Transverse colon (tissue), 4 donors: ENCODE data around the gene FAIM2. TPM values are rescaled to one million over a fixed set of nuclear protein-coding genes. Genes with fewer than 3 reads are reported as not detected.

Experiments
- DNase-seq: peaks from one replicate; pipeline ENCODE4 v3.0.0-alpha.2; 2019
- H3K27ac ChIP-seq, 4 donors: fragments of 200-600 bp; sonication (generic); 2 replicates each; pipeline ENCODE4 v1.5.1; 2016 to 2018; ENCODE audit warnings: inconsistent platforms in 4 of 4
- H3K27me3 ChIP-seq: fragments of 200-600 bp; sonication (generic); 2 replicates; pipeline ENCODE4 v1.5.1; 2017; ENCODE audit warnings: inconsistent platforms
- H3K36me3 ChIP-seq, 4 donors: fragments of 200-600 bp; sonication (generic); 2 replicates each; pipeline ENCODE4 v1.5.1; 2017 to 2019; ENCODE audit warnings: inconsistent platforms in 4 of 4
- H3K4me1 ChIP-seq, 4 donors: fragments of 200-600 bp; sonication (generic); 2 replicates each; pipeline ENCODE4 v1.5.1; 2017 to 2020; ENCODE audit warnings: inconsistent platforms in 4 of 4
- H3K4me3 ChIP-seq, 4 donors: fragments of 200-600 bp; sonication (generic); 1 replicate in 1 of 4; 2 replicates in 3 of 4; pipeline versions ENCODE4 v1.5.1 to v1.6.1; 2017 to 2019; ENCODE audit warnings: inconsistent platforms in 4 of 4
- H3K9me3 ChIP-seq, 2 donors: fragments of 200-600 bp; sonication (generic); 2 replicates each; pipeline ENCODE4 v1.5.1; 2017 to 2019; ENCODE audit warnings: inconsistent platforms in 2 of 2
- CTCF ChIP-seq, 5 experiments: fragments of 200-600 bp in 3 of 5; fragments of 450-650 bp in 2 of 5; sonication (generic) in 3 of 5; IDR thresholded peaks; 1 replicate in 2 of 5; 2 replicates in 3 of 5; pipeline ENCODE4 v1.5.1; 2016 to 2017; ENCODE audit warnings: antibody characterized with exemption in 5 of 5, inconsistent platforms in 3 of 5, mild to moderate bottlenecking in 2 of 5, moderate library complexity in 1 of 5
- EP300 ChIP-seq: sonication (generic); formaldehyde crosslinking; IDR thresholded peaks from one replicate; pipeline ENCODE4 v1.6.1; 2017; ENCODE audit warnings: antibody characterized with exemption, low read depth
- POLR2A ChIP-seq: fragments of 450-650 bp; IDR thresholded peaks from one replicate; pipeline ENCODE4 v1.6.1; 2016; ENCODE audit warnings: antibody characterized with exemption, mild to moderate bottlenecking, moderate library complexity
- POLR2AphosphoS5 ChIP-seq, 3 donors: sonication (generic); formaldehyde crosslinking; IDR thresholded peaks; one replicate each; pipeline ENCODE4 v1.6.1; 2016; ENCODE audit warnings: antibody characterized with exemption in 3 of 3
- WGBS, 2 donors: methylation state at CpG; one replicate each; pipeline ENCODE4 v1.1.5; 2018; ENCODE audit warnings: low coverage in 1 of 2; 5-methylcytosine and 5-hydroxymethylcytosine counted together
- in situ Hi-C, 4 donors: fragments of 200-750 bp; cut with MboI; loops; one replicate each; pipeline versions ENCODE4 v1.15.0 to v1.15.1; 2017; ENCODE audit warnings: low sequenced_read_pairs in 3 of 4, low pct_ligation_motif_present in 1 of 4, low pct_unique_long_range_greater_than_20kb in 1 of 4
- intact Hi-C: fragments of 100-400 bp; cut with DNase I; formaldehyde crosslinking; loops from one replicate; pipeline ENCODE4 v1.15.1; 2023; ENCODE audit warnings: low total_unique reads
- total RNA-seq, 4 donors: library from RNA; depleted of rRNA; stranded (reverse); fragments of >200 nt; gene quantifications; one replicate each; pipeline ENCODE4 v1.1.0, GENCODE V29; 2016

The FAIM2 gene
- total RNA-seq, 4 donors from 2014 or later: 1.5 to 2.8 (median 2.5) TPM

- 80 to 83% methylated on average over 5 to 15 of the region's 16 CpGs for WGBS, 2 donors
- no peak overlapping the region for H3K27ac ChIP-seq
- no peak overlapping the region for H3K4me3 ChIP-seq
- no peaks in the 10 kb centered on the region for H3K9me3 ChIP-seq
- in situ Hi-C loops (no loop called here), intact Hi-C loops (no loop called here)
- TF ChIP-seq POLR2AphosphoS5 (IDR thresholded peaks at IDR 0.05) (no peak), POLR2A (no peak), CTCF (IDR thresholded peaks at IDR 0.05) (no peak), EP300 (no peak)
- H3K4me1 ChIP-seq: peaks cover 0 to 7% (median 6%) of the 10 kb centered on the region in 4 donors
- DNase-seq: no peak
- H3K27me3 ChIP-seq: peaks cover 11% of the 10 kb centered on the region
- H3K36me3 ChIP-seq: no peaks in the 10 kb centered on the region
These were observed 1.0 kb downstream of the FAIM2 start for GRCh38 chr12:49902399-49903350.

- Histone ChIP-seq H3K27ac (no peak overlapping the region), H3K4me3 (no peak overlapping the region), H3K27me3 (peaks cover 11% of the 10 kb centered on the region), H3K36me3 (no peaks in the 10 kb centered on the region), H3K9me3 (no peaks in the 10 kb centered on the region), H3K4me1 (peaks cover 0 to 7% (median 6%) of the 10 kb centered on the region in 4 donors)
- DNase-seq: no peak
- intact Hi-C loops (no loop called here), in situ Hi-C loops (no loop called here)
- WGBS, 2 donors: 84 to 88% methylated on average over 1 to 5 of the region's 5 CpGs
- TF ChIP-seq EP300 (no peak), POLR2AphosphoS5 (IDR thresholded peaks at IDR 0.05) (no peak), POLR2A (no peak), CTCF (IDR thresholded peaks at IDR 0.05) (no peak)
These were observed 1.7 kb downstream of the FAIM2 start for GRCh38 chr12:49901986-49902385.

GRCh38 chr12:49901026-49901425 lies 2.7 kb downstream of the FAIM2 start:
- WGBS, 2 donors: 62 to 83% methylated on average over 1 to 4 of the region's 4 CpGs
- no peak for DNase-seq
- Histone ChIP-seq H3K4me3 (no peak overlapping the region), H3K4me1 (peaks cover 0 to 7% (median 6%) of the 10 kb centered on the region in 4 donors), H3K36me3 (no peaks in the 10 kb centered on the region), H3K27me3 (peaks cover 11% of the 10 kb centered on the region), H3K27ac (no peak overlapping the region), H3K9me3 (no peaks in the 10 kb centered on the region)
- TF ChIP-seq EP300 (no peak), POLR2A (no peak), CTCF (IDR thresholded peaks at IDR 0.05) (no peak), POLR2AphosphoS5 (IDR thresholded peaks at IDR 0.05) (no peak)
- in situ Hi-C loops (no loop called here), intact Hi-C loops (no loop called here)

- Histone ChIP-seq H3K36me3 (no peaks in the 10 kb centered on the region), H3K4me3 (no peak overlapping the region), H3K27me3 (peaks cover 11% of the 10 kb centered on the region), H3K9me3 (no peaks in the 10 kb centered on the region), H3K4me1 (peaks cover 0 to 7% (median 6%) of the 10 kb centered on the region in 4 donors), H3K27ac (no peak overlapping the region)
- intact Hi-C loops: no loop called here
- TF ChIP-seq EP300: no peak
- TF ChIP-seq POLR2AphosphoS5 (IDR thresholded peaks at IDR 0.05): no peak
- TF ChIP-seq CTCF (IDR thresholded peaks at IDR 0.05): no peak
- in situ Hi-C loops: no loop called here
- 78% methylated on average over 6 of the region's 6 CpGs; no CpG with 5 or more reads in 1 of the 2 donors for WGBS, 2 donors
- no peak for DNase-seq
These were observed 3.3 kb downstream of the FAIM2 start for GRCh38 chr12:49900371-49900770.
